ENCODE results near the gene ATF7IP. TPM values are rescaled to one million over a fixed set of nuclear protein-coding genes. Genes with fewer than 3 reads are reported as not detected.

The ATF7IP gene, protein sequence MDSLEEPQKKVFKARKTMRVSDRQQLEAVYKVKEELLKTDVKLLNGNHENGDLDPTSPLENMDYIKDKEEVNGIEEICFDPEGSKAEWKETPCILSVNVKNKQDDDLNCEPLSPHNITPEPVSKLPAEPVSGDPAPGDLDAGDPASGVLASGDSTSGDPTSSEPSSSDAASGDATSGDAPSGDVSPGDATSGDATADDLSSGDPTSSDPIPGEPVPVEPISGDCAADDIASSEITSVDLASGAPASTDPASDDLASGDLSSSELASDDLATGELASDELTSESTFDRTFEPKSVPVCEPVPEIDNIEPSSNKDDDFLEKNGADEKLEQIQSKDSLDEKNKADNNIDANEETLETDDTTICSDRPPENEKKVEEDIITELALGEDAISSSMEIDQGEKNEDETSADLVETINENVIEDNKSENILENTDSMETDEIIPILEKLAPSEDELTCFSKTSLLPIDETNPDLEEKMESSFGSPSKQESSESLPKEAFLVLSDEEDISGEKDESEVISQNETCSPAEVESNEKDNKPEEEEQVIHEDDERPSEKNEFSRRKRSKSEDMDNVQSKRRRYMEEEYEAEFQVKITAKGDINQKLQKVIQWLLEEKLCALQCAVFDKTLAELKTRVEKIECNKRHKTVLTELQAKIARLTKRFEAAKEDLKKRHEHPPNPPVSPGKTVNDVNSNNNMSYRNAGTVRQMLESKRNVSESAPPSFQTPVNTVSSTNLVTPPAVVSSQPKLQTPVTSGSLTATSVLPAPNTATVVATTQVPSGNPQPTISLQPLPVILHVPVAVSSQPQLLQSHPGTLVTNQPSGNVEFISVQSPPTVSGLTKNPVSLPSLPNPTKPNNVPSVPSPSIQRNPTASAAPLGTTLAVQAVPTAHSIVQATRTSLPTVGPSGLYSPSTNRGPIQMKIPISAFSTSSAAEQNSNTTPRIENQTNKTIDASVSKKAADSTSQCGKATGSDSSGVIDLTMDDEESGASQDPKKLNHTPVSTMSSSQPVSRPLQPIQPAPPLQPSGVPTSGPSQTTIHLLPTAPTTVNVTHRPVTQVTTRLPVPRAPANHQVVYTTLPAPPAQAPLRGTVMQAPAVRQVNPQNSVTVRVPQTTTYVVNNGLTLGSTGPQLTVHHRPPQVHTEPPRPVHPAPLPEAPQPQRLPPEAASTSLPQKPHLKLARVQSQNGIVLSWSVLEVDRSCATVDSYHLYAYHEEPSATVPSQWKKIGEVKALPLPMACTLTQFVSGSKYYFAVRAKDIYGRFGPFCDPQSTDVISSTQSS
- 20.0 and 40.9 TPM in 2 replicates for total RNA-seq

DNA sequence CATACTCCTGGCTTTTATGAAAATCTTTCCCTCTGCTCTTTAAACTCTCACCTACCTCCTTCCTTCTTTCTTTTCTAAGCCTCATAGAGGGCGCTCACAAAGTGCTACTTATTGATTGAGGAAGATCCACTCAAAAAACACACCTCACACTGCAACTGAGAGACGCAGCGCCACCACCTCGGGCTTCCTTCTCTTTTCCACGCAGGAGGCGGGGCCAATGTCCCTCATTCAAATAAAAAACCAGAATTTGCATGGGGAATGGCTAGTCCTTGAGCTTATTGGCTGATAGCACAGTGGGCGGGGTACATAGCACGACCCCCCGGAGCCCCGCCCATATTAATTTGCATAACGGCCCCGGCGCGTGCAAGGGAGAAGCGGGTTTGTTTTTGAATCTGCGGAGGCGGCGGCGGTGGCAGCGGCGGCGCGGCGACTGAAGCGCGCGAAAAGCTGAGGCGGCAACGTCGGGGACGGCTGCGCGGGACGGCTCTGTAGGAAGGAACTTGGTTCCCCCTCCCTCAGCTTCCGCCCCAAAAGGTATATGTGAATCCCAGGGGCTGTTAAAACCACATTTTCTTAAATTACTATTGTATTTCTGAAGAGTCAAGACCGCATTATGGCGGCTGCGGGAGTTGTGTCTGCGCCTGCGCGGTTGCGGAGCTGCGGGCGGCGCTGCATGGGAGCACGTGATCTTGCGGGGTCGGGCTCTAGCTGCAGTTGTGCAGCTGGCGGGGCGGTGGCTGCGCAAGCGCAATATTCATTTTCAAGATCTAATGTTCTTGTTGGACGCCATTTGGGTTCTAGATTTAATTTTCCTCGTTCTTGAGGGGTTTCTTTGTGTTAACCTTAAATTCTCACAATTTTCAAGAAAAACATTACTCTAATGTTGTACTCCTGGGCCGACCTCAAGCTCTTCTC is at the start of gene ATF7IP:
Gene ATF7IP, plus strand, starts transcription at position 389 of the 915 bp plus-strand sequence. CDS start 58,234 bp downstream, outside the sequence.

Other genes with a start within 250 kb of the ATF7IP start
- gene PLBD1, start 202.2 kb downstream of the ATF7IP start, total RNA-seq, result 0.84 and 2.2 TPM in 2 replicates

All from airway epithelial cell (primary cell).